ENCODE data around the gene ARHGAP26.
A peak's percentile ranks its signal among the peaks of the same experiment; 100 is the strongest.

Gene ARHGAP26

DNA sequence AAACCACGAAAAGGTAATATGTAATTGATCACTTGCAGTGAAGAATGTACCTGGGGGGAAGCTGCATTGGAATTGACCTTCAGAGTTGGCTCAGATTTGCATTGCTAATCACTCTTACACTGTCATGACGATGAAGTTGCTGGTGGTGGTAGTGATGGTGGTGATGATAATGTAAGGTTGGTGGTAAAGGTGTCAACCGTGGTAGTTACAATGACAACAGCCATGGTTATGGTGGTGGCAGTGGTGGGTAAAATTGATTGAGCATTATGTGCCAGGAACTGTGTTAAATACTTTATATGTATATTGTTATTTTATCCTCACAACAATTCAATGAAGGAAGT, 350.9 kb downstream of the ARHGAP26 start:
- DNase-seq (ENCODE audit: insufficient read length, low spot score) (no peak), FAIRE-seq (no peak)
- TF ChIP-seq POLR2A (IDR thresholded peaks at IDR 0.05; ENCODE audit: low read depth, low read length): no peak

- no peak for TF ChIP-seq POLR2A (IDR thresholded peaks at IDR 0.05; ENCODE audit: low read depth, low read length)
- DNase-seq (ENCODE audit: insufficient read length, low spot score) (no peak), FAIRE-seq (no peak)
These were observed 354.4 kb downstream of the ARHGAP26 start for GRCh38 chr5:143124593-143124992.

GRCh38 chr5:143126174-143127019, 356.2 kb downstream of the ARHGAP26 start:
- DNase-seq (ENCODE audit: insufficient read length, low spot score) (no peak), FAIRE-seq (no peak)
- no peak for TF ChIP-seq POLR2A (IDR thresholded peaks at IDR 0.05; ENCODE audit: low read depth, low read length)

DNA sequence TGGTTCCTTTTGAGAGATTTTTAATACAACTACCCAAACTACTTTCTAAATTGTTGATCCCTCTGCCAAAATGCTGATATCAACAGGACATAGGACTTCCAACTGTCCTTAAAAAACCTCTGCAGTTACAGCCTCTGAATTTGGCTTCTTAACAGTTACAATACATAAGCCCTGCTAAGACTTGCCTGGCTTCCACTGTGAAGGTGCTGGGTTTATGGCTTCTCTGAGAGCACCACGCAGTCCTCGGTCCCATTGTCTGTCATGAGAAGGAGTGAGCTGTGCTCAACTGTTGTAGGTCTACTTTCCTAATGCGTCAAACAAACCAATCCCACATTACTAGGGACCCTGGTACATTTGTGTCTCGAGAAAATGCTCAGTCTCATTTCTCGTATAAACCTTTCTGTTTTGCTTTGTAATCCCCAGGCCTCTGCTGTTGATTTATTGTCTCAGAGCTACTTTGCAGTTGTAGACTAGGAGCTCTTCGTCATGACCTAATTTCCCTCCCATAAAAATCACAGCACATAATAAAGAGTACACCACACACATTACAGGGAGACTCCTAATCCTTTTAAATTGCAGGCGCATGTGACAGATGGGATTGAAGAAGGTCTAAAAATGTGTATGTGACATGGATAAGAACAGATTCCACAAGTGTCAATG, 358.4 kb downstream of the ARHGAP26 start:
- no peak for DNase-seq (ENCODE audit: insufficient read length, low spot score)
- no peak for FAIRE-seq
- no peak for TF ChIP-seq POLR2A (IDR thresholded peaks at IDR 0.05; ENCODE audit: low read depth, low read length)

- DNase-seq (ENCODE audit: insufficient read length, low spot score) (no peak), FAIRE-seq (no peak)
- no peak for TF ChIP-seq POLR2A (IDR thresholded peaks at IDR 0.05; ENCODE audit: low read depth, low read length)
These were observed 359.0 kb downstream of the ARHGAP26 start for GRCh38 chr5:143129203-143129602.

DNA sequence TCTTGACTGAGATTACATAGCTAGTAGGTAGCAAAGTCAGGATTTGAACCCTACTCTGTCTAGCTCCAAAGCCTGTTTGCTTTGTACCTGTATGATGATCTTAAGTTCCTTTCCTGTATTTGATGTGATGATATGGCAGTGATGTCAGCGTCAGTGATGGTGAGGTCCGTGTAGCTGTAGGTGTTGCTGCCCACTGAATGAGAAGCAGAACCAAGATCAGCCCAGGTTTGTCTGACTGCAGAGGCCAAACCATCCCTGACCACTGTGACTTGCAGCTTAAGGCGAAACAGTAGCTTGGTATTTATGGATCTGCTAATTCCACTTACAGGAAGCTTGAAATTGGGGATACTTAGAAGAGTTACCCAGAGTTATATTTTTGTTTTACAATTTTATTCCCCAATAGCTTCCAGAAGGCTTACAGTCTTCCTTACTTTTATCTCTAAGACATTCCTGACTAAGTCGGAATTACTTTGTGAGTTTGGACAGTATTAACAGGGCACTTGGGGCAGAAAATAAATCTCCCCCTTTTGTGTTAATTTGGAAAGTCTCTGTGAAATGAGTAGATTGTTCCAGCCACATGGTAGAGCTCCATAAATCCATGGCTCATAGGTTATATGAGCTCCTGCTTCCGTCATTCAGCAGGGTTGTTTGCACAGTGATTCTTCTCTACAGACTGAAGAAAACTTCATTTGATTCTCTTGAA, 359.9 kb downstream of the ARHGAP26 start:
- FAIRE-seq: no peak
- no peak for TF ChIP-seq POLR2A (IDR thresholded peaks at IDR 0.05; ENCODE audit: low read depth, low read length)
- DNase-seq (ENCODE audit: insufficient read length, low spot score): no peak

GRCh38 chr5:143130613-143131305, 360.6 kb downstream of the ARHGAP26 start:
- no peak for TF ChIP-seq POLR2A (IDR thresholded peaks at IDR 0.05; ENCODE audit: low read depth, low read length)
- FAIRE-seq (no peak), DNase-seq (ENCODE audit: insufficient read length, low spot score) (no peak)

- TF ChIP-seq POLR2A (IDR thresholded peaks at IDR 0.05; ENCODE audit: low read depth, low read length): no peak
- DNase-seq (ENCODE audit: insufficient read length, low spot score) (no peak), FAIRE-seq (no peak)
These were observed 361.8 kb downstream of the ARHGAP26 start for GRCh38 chr5:143131972-143132371.

DNA sequence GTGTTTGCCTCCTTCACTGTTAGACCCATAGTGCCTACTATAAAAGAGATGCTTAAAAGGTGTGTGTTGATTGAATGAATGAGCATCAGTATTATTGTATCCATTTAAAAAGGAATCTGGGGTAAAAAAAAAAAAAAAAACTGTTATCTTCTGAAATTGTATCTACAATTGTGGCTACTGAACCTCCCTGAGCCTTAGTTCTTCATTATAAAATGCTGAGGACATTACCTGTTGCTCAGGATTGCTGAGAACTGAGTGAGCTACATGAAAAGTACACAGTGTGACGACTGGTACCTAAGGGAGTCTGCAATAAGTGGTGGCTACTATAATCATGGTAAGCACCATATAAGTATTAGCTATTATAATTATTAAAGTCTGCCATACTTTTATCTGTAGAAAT, 362.6 kb downstream of the ARHGAP26 start:
- FAIRE-seq: no peak
- no peak for DNase-seq (ENCODE audit: insufficient read length, low spot score)
- no peak for TF ChIP-seq POLR2A (IDR thresholded peaks at IDR 0.05; ENCODE audit: low read depth, low read length)

DNA sequence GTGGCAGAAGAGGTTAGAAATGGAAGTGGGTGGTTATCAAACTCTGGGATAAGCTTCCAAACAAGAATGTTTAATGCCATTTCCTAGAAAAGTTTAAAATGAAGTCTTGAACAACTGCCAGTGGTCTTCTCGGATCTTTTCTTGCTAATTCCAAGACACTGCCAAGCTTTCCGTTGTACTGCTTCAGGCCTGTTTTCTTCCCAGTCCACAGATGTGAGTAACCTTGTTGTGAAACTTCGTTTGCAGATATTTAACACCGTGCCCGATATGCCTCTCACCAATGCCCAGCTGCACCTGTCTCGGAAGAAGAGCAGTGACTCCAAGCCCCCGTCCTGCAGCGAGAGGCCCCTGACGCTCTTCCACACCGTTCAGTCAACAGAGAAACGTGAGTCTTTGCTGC, 363.5 kb downstream of the ARHGAP26 start:
- DNase-seq (ENCODE audit: insufficient read length, low spot score) (no peak), FAIRE-seq (no peak)
- TF ChIP-seq POLR2A (IDR thresholded peaks at IDR 0.05; ENCODE audit: low read depth, low read length): no peak

- TF ChIP-seq POLR2A (IDR thresholded peaks at IDR 0.05; ENCODE audit: low read depth, low read length): no peak
- DNase-seq (ENCODE audit: insufficient read length, low spot score): peak; percentile 13
- no peak for FAIRE-seq
These were observed 364.1 kb downstream of the ARHGAP26 start for GRCh38 chr5:143134269-143134668.

- no peak for TF ChIP-seq POLR2A (IDR thresholded peaks at IDR 0.05; ENCODE audit: low read depth, low read length)
- no peak for DNase-seq (ENCODE audit: insufficient read length, low spot score)
- FAIRE-seq: no peak
These were observed 364.7 kb downstream of the ARHGAP26 start for GRCh38 chr5:143134900-143135299.

- no peak for TF ChIP-seq POLR2A (IDR thresholded peaks at IDR 0.05; ENCODE audit: low read depth, low read length)
- no peak for FAIRE-seq
- no peak for DNase-seq (ENCODE audit: insufficient read length, low spot score)
These were observed 365.8 kb downstream of the ARHGAP26 start for GRCh38 chr5:143135832-143136551.
